ENCODE results near the gene ACTR2. TPM values are rescaled to one million over a fixed set of nuclear protein-coding genes. Genes with fewer than 3 reads are reported as not detected.
"Not testable (repeated sequence)": the region's sequence is repeated elsewhere in the genome, so short reads cannot be mapped to it uniquely, and the experiment has no call there.

Gene ACTR2
- total RNA-seq, 1 experiment from 2014 or later: 248 TPM

GRCh38 chr2:65232636-65233035 lies 5.0 kb downstream of the ACTR2 start:
- H3K9me3 Mint-ChIP-seq (ENCODE audit: unreplicated experiment): no peaks in the 10 kb centered on the region
- peaks cover 32% of the 10 kb centered on the region for H3K36me3 Mint-ChIP-seq (ENCODE audit: insufficient read depth, unreplicated experiment)
- DNase-seq: no peak
- H3K4me1 Mint-ChIP-seq (ENCODE audit: low read depth, unreplicated experiment): peaks cover 10% of the 10 kb centered on the region
- H3K4me3 Mint-ChIP-seq (ENCODE audit: unreplicated experiment): no peak overlapping the region
- H3K4me3 ChIP-seq (ENCODE audit: low read depth, low read length): no peak overlapping the region
- intact Hi-C loops (cut with micrococcal nuclease; ENCODE audit: unreplicated experiment): no loop called here
- peaks cover 7% of the 10 kb centered on the region; the same call in 1 of the 2 replicates for H3K4me1 ChIP-seq
- no peaks in the 10 kb centered on the region for H3K36me3 ChIP-seq (ENCODE audit: control insufficient read depth, insufficient read depth, low read length)
- CTCF ChIA-PET: no interaction called here
- TF ChIP-seq CTCF (IDR thresholded peaks at IDR 0.05; ENCODE audit: insufficient read depth in 1 of 2, low read depth in 1 of 2, low read length in 1 of 2, severe bottlenecking in 1 of 2, unreplicated experiment in 1 of 2): no peak
- BruUV-seq (replicated peaks): no TSS peak
- no peaks in the 10 kb centered on the region for H3K27me3 ChIP-seq (replicated peaks; ENCODE audit: control insufficient read depth, insufficient read depth, low read length)
- no peaks in the 10 kb centered on the region for H3K27me3 Mint-ChIP-seq (ENCODE audit: insufficient read depth, unreplicated experiment)
- POLR2A ChIA-PET: no interaction called here
- H3K9me3 ChIP-seq: no peaks in the 10 kb centered on the region
- H3K27ac Mint-ChIP-seq (ENCODE audit: unreplicated experiment): no peak overlapping the region

GRCh38 chr2:65240657-65241056 lies 13.0 kb downstream of the ACTR2 start:
- BruUV-seq (replicated peaks): TSS peak; percentile 14

GRCh38 chr2:65244452-65244851 lies 16.8 kb downstream of the ACTR2 start:
- H3K27ac Mint-ChIP-seq (ENCODE audit: unreplicated experiment); intact Hi-C loops (cut with micrococcal nuclease; ENCODE audit: unreplicated experiment); H3K27me3 ChIP-seq (replicated peaks; ENCODE audit: control insufficient read depth, insufficient read depth, low read length); H3K9me3 Mint-ChIP-seq (ENCODE audit: unreplicated experiment); H3K27me3 Mint-ChIP-seq (ENCODE audit: insufficient read depth, unreplicated experiment); H3K9me3 ChIP-seq; H3K4me1 ChIP-seq; H3K4me3 ChIP-seq (ENCODE audit: low read depth, low read length); DNase-seq; POLR2A ChIA-PET; BruUV-seq (replicated peaks); H3K4me3 Mint-ChIP-seq (ENCODE audit: unreplicated experiment); H3K36me3 ChIP-seq (ENCODE audit: control insufficient read depth, insufficient read depth, low read length); H3K4me1 Mint-ChIP-seq (ENCODE audit: low read depth, unreplicated experiment): not testable (repeated sequence)
- CTCF ChIA-PET: interaction anchor here (0.7 kb wide), 1 partner anchor 313 kb away, joined by 6 read pairs; no protein-coding TSS in a partner anchor
- H3K36me3 Mint-ChIP-seq (ENCODE audit: insufficient read depth, unreplicated experiment): peaks cover 35% of the 10 kb centered on the region

More at GRCh38 chr2:65240657-65241056, 13.0 kb downstream of the ACTR2 start:
- no peak overlapping the region for H3K4me3 Mint-ChIP-seq (ENCODE audit: unreplicated experiment)
- Histone ChIP-seq H3K36me3 (ENCODE audit: control insufficient read depth, insufficient read depth, low read length) (no peaks in the 10 kb centered on the region), H3K4me1 (no peaks in the 10 kb centered on the region), H3K4me3 (ENCODE audit: low read depth, low read length) (no peak overlapping the region), H3K9me3 (no peaks in the 10 kb centered on the region), H3K27me3 (replicated peaks; ENCODE audit: control insufficient read depth, insufficient read depth, low read length) (no peaks in the 10 kb centered on the region)
- no peak for TF ChIP-seq CTCF (IDR thresholded peaks at IDR 0.05; ENCODE audit: insufficient read depth in 1 of 2, low read depth in 1 of 2, low read length in 1 of 2, severe bottlenecking in 1 of 2, unreplicated experiment in 1 of 2)
- intact Hi-C loops (cut with micrococcal nuclease; ENCODE audit: unreplicated experiment): no loop called here
- no peaks in the 10 kb centered on the region for H3K27me3 Mint-ChIP-seq (ENCODE audit: insufficient read depth, unreplicated experiment)
- H3K36me3 Mint-ChIP-seq (ENCODE audit: insufficient read depth, unreplicated experiment): peaks cover 37% of the 10 kb centered on the region
- H3K9me3 Mint-ChIP-seq (ENCODE audit: unreplicated experiment): no peaks in the 10 kb centered on the region
- DNase-seq: no peak
- POLR2A ChIA-PET: no interaction called here
- CTCF ChIA-PET: interaction anchor here (0.5 kb wide), 1 partner anchor 74 kb away, joined by 3 read pairs; no protein-coding TSS in a partner anchor
- no peak overlapping the region for H3K27ac Mint-ChIP-seq (ENCODE audit: unreplicated experiment)
- no peaks in the 10 kb centered on the region for H3K4me1 Mint-ChIP-seq (ENCODE audit: low read depth, unreplicated experiment)

GRCh38 chr2:65252640-65253039 lies 25.0 kb downstream of the ACTR2 start:
- Mint-ChIP-seq H3K9me3 (ENCODE audit: unreplicated experiment) (no peaks in the 10 kb centered on the region), H3K4me3 (ENCODE audit: unreplicated experiment) (no peak overlapping the region), H3K27ac (ENCODE audit: unreplicated experiment) (no peak overlapping the region), H3K36me3 (ENCODE audit: insufficient read depth, unreplicated experiment) (peaks cover 57% of the 10 kb centered on the region), H3K27me3 (ENCODE audit: insufficient read depth, unreplicated experiment) (no peaks in the 10 kb centered on the region), H3K4me1 (ENCODE audit: low read depth, unreplicated experiment) (no peaks in the 10 kb centered on the region)
- Histone ChIP-seq H3K4me1 (no peaks in the 10 kb centered on the region), H3K36me3 (ENCODE audit: control insufficient read depth, insufficient read depth, low read length) (no peaks in the 10 kb centered on the region), H3K9me3 (no peaks in the 10 kb centered on the region), H3K4me3 (ENCODE audit: low read depth, low read length) (no peak overlapping the region), H3K27me3 (replicated peaks; ENCODE audit: control insufficient read depth, insufficient read depth, low read length) (no peaks in the 10 kb centered on the region)
- TF ChIP-seq CTCF (IDR thresholded peaks at IDR 0.05; ENCODE audit: insufficient read depth in 1 of 2, low read depth in 1 of 2, low read length in 1 of 2, severe bottlenecking in 1 of 2, unreplicated experiment in 1 of 2): no peak
- no peak for DNase-seq
- intact Hi-C loops (cut with micrococcal nuclease; ENCODE audit: unreplicated experiment): no loop called here
- CTCF ChIA-PET: no interaction called here
- POLR2A ChIA-PET: no interaction called here
- BruUV-seq (replicated peaks): no TSS peak
